EL (cell line): ENCODE measurements around the gene FLT3LG.
A peak's percentile ranks its signal among the peaks of the same experiment; 100 is the strongest.
"Not testable (repeated sequence)": the region's sequence is repeated elsewhere in the genome, so short reads cannot be mapped to it uniquely, and the experiment has no call there.

ENCODE experiments used
- DNase-seq: peaks from one replicate; pipeline ENCODE4 v3.0.0-alpha.2; 2016

The FLT3LG gene

GRCh38 chr19:49441210-49441959 lies 32.6 kb upstream of the FLT3LG start, which contains the start of gene SLC17A7:
SLC17A7 (minus strand) TSS chr19:49441527; CDS start chr19:49441379, 148 bp downstream.
- peak; percentile 28 for DNase-seq

DNA sequence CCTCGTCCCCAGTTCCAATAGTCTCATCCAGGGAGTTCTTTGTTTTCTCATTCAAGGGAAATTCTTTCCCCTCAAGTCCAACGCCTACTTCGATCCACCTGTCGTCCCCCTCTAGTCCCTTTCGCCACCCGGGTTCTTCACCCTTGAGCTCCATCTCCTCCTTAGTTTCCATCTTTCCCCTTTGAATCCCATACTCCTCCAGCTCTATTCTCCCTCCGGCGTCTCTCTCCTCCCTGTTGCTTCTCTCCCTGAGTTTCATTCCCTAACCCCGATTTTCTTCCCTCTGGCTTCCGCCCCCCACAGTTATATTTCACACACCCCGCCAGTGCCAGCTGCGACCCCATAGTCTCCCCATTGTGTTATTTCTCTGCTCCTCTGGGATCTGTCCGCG lies 32.1 kb upstream of the FLT3LG start:
- no peak for DNase-seq

GRCh38 chr19:49442354-49442753 lies 31.7 kb upstream of the FLT3LG start:
- peak; percentile 36 for DNase-seq

- DNase-seq = peak; percentile 91
Measured at GRCh38 chr19:49442771-49443365, 31.1 kb upstream of the FLT3LG start.

DNA sequence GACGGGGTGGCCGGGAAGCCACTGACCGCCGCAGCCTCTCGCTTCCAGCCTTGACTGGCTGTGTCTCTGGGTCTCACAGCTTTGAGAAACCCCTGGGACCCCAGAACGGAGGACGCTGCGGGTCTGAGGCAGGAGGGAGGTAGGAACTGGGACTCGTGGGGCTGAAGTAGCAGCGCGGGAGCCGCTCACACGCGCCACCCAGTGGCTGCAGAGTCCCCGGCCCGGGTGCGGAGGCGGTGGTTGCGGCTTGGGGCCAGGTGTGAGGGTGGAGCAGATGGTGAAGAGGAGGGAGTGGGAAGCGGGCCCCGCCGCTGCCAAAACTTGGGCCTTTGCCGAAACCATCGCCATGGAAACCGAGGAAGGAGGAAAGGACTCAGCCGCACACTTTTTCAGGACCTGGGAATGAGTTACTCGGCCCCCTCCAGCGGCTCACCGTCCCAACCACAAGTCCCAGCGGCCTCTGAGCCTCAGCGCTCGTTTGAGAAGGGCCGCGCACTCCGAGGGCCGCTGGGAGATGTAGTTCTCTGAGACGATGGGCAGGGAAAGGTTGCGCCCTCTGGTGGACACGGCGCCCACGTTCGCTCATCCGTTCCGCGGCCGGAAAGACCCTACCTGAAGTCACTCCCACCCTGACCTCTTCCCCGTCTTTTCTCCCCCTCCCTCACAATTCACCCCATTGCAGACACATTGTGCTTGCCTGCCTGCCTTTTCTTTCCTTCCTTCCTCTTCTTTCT lies 30.5 kb upstream of the FLT3LG start:
- DNase-seq = peak; percentile 94

DNA sequence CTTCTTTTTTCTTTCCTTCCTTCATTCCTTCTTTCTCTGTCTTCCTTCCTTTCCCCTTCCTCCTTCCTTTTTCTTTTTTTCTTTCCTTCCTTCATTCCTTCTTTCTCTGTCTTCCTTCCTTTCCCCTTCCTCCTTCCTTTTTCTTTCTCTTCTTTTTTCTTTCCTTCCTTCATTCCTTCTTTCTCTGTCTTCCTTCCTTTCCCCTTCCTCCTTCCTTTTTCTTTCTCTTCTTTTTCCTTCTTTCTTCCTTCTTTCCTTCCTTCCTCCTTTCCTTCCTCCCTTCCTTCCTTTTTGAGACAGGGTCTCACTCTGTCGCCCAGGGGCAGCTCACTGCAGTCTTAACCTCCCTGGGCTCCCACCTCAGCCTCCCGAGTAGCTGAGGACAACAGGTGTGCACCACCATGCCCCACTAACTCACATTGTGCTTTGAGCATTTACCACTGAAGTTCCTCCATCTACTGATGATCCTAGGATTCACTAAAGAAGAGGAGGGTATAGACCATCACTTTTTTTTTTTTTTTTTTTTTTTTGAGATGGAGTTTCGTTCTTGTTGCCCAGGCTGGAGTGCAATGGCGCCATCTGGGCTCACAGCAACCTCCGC lies 29.8 kb upstream of the FLT3LG start:
- not testable (repeated sequence) for DNase-seq

DNA sequence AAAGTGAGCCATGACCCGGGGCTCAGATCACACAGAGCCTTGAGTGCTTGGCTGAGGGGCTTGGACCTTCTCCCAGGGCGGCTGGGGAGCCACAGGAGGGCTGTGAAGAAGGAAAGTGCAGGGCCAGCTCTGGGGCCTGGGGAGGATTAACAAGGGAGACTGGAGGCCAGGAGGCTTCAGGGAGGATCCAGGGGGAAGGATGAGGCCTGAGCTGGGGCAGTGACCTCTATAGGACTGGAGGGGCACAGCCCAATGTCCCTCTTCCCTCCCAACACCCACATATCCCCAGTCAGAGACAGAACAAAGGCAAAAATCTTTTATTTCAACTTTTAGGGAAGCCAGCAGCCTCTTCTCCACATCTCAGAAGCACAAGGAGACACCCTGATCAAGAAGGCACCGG lies 28.0 kb upstream of the FLT3LG start:
- DNase-seq = no peak

DNA sequence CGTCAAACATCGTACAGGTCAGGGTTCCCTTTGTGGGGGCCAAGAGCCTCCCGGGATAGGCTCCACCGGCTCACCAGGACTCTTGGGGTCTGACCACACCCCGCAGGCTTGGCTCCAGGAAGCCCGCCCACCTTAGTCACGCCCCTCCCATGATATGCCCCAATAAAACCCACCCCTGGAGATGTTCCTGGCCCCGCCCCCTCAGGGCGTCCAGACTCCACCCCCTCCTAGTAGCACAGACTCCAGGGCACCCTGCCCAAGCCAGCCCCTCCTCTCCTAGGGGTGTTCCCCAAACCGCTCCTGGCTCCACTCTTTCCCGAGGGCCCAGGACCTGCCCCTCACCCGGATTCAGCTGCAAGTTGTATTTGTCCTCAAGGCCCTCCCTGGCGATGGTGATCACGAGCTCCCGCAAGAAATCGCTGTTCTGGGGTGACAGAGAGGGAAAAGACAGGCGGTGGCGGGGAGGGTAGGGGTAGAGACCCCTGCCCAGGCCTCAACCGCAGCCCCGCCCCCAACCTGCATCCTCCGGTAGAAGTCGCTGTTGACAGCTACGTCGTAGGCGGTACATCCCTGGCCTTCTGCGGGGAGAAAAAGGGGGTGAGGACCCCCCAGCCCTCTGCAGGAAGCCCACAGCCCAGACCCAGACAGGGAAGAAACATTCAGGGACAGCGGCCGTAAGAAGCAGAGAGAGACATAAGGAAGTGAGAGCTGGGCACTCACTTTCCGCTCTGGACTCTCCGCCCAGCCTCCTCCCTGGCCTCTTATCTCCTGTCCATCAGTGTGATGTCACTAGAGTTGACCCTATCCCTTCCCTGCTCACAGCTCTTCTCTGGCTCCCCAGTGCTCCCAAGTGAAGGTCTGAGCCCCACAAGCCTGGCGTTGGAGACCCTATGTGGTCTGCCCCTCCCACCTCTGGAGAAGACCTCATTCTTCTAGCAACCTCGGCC lies 26.3 kb upstream of the FLT3LG start:
- peak; percentile 43 for DNase-seq

- DNase-seq = no peak
Measured at GRCh38 chr19:49448432-49448786, 25.6 kb upstream of the FLT3LG start.

DNA sequence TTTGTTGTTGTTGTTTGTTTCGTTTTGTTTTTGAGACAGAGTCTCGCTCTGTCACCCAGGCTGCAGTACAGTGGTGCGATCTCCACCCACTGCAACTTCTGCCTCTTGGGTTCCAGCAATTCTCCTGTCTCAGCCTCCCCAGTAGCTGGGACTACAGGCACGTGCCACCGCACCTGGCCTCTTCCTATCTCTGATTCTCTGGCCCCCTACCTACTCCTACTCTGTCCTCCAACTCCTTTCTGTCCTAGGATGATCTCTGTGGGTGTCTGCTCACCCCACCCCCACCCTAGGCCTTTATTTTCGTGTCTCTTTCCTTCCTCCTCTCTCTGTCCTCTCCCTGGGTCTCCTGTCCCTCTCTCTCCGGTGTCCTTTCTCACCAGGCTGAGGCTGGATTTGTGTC lies 23.6 kb upstream of the FLT3LG start:
- DNase-seq = no peak

DNA sequence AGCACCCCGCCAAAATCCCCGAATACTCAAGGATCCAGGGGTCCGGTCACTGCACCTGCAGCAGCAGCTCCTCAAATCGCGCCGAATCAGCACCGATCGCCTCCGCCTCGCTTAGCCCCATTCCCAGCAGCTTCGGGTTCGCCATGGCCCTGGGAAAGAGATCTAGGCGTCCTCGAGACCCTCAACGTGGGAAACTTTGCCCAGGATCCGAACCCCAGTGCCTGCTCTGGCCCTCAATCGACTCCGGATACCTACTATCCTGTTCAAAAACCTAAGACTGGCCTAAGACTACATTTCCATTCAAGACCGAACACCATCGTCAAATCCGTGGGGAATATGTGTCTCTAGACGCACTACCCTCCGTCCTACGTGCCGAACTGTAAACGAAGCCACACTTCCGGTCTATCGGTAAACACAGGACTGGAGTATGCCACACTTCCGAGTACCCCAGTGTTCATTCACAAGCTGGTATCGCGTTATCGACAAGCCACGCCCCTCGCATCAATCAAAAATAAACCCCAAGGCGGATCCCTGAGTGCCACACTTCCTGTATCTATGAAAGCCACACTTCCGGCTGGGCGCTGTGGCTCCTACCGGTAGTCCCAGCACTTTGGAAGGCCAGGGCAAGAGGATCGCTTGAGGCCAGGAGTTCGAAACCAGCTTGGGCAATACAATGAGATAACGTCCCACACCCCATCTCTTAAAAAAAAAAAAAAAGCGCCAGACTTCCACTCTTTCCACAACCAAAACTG lies 22.4 kb upstream of the FLT3LG start, which contains the start of gene PIH1D1:
PIH1D1 (minus strand) TSS at position 385 of the 752 bp plus-strand sequence; CDS start at position 145, 240 bp downstream.
- peak; percentile 100 for DNase-seq

DNA sequence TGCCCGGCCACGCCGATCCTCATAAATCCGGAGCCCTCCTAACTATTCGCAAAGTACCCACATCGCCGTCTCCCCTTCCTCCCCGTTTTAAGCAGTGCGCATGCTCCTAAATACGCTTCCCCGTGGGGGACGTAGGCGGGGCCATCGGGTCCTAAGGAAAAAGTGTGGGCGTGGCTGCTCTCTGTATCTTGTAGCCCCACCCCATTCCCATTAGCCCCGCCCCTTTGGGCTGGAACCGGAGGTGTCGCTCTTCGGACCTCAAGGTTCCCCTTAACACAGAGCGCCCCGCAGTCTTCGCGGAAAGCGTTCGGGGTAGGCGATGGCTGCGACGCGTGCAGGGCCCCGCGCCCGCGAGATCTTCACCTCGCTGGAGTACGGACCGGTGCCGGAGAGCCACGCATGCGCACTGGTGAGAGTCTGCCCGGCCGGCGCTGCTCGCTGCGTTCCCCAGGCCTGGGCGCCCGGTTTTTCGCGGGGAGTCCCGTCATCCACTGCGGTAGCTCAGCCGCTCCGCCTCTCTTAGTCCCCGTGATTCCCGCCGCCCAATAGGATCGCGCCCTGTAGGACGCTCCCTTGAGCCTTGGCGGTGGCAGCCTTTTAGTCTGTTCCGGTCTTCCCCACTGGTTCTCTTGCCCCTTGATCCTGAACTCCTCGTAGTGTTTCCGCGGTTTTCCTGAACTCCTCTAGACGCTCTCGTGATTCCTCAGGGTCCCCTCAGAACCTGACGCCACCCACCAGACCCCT lies 20.8 kb upstream of the FLT3LG start, which contains the start of gene ALDH16A1:
ALDH16A1 (plus strand) TSS at position 213 of the 744 bp plus-strand sequence; CDS start at position 320, 107 bp downstream.
- DNase-seq = peak; percentile 98

- DNase-seq = no peak
Measured at GRCh38 chr19:49453757-49454240, 20.2 kb upstream of the FLT3LG start.

DNA sequence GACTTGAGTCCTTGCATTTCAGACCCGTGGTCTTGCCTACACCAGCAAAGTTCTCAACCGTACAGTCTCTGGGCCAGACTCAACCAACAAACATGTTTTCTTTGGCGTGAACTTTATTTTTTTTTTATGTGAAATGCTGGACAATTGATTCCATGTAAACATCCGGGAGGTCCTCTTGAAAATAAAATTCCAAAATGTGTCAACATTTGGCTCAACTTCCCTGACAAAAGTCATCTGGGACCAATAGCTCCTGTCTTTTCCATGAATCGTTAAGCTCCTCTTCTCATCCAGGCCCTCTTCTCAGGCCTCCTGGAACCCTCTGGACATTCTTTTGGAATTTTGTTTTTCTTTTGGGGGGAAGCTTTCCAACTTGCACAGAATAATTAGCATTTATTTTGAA lies 18.2 kb upstream of the FLT3LG start:
- no peak for DNase-seq

GRCh38 chr19:49456326-49456725 lies 17.7 kb upstream of the FLT3LG start:
- DNase-seq = no peak

GRCh38 chr19:49458567-49458903 lies 15.5 kb upstream of the FLT3LG start:
- no peak for DNase-seq

GRCh38 chr19:49459388-49459787 lies 14.6 kb upstream of the FLT3LG start:
- DNase-seq = no peak

DNA sequence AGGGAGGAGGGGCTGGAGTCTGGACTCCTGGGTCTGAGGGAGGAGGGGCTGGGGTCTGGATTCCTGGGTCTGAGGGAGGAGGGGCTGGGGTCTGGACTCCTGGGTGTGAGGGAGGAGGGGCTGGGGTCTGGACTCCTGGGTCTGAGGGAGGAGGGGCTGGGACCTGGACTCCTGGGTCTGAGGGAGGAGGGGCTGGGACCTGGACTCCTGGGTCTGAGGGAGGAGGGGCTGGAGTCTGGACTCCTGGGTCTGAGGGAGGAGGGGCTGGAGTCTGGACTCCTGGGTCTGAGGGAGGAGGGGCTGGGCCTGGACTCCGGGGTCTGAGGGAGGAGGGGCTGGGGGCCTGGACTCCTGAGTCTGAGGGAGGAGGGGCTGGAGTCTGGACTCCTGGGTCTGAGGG lies 12.9 kb upstream of the FLT3LG start:
- DNase-seq = not testable (repeated sequence)

DNA sequence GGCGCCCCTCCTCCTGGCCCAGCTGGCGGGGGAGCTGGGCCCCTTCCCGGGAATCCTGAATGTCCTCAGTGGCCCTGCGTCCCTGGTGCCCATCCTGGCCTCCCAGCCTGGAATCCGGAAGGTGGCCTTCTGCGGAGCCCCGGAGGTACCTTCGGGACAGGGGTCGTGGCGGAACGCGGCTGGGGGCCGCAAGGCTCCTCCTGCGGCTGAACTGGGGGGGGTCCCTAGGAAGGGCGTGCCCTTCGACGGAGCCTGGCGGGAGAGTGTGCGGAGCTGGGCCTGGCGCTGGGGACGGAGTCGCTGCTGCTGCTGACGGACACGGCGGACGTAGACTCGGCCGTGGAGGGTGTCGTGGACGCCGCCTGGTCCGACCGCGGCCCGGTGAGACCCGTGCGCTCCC lies 12.4 kb upstream of the FLT3LG start:
- DNase-seq = no peak

GRCh38 chr19:49462492-49462891 lies 11.5 kb upstream of the FLT3LG start:
- DNase-seq = no peak
